Measurements from ENCODE around the gene ACSL4.

- TF ChIP-seq CTCF (IDR thresholded peaks at IDR 0.05; ENCODE audit: low read depth, low read length, poor library complexity, severe bottlenecking) (no peak), EZH2phosphoT487 (IDR thresholded peaks at IDR 0.05; ENCODE audit: borderline replicate concordance, low read length) (no peak)
These were observed 74.7 kb downstream of the ACSL4 start for GRCh38 chrX:109658391-109658790.

Data from DOHH2 (cell line).